Effector memory CD4-positive, alpha-beta T cell (primary cell): ENCODE measurements around the gene AOPEP.

Experiments used
- DNase-seq, 3 donors: peaks; one replicate each; pipeline ENCODE4 v3.0.0-alpha.2; 2020
- H3K27ac ChIP-seq: 2 replicates; pipeline ENCODE4 v1.7.0; 2013; ENCODE audit warnings: mild to moderate bottlenecking, low read length, moderate library complexity; ENCODE audit not compliant: insufficient read depth, poor library complexity, severe bottlenecking
- H3K27me3 ChIP-seq: replicated peaks from 2 replicates; pipeline ENCODE4 v1.7.0; 2013; ENCODE audit warnings: mild to moderate bottlenecking, low read length; ENCODE audit not compliant: insufficient read depth, control insufficient read depth, poor library complexity, severe bottlenecking
- H3K36me3 ChIP-seq: 2 replicates; pipeline ENCODE4 v1.7.0; 2013; ENCODE audit warnings: mild to moderate bottlenecking, low read length, moderate library complexity; ENCODE audit not compliant: control insufficient read depth, insufficient read depth
- H3K4me1 ChIP-seq: 2 replicates; pipeline ENCODE4 v1.7.0; 2013; ENCODE audit warnings: low read length, mild to moderate bottlenecking; ENCODE audit not compliant: control insufficient read depth, insufficient read depth, poor library complexity, severe bottlenecking
- H3K4me3 ChIP-seq: 2 replicates; pipeline ENCODE4 v1.7.0; 2013; ENCODE audit warnings: low read length, low read depth, mild to moderate bottlenecking; ENCODE audit not compliant: insufficient read depth, poor library complexity, severe bottlenecking
- H3K9me3 ChIP-seq: 2 replicates; pipeline ENCODE4 v1.7.0; 2013; ENCODE audit warnings: mild to moderate bottlenecking, low read length, moderate library complexity; ENCODE audit not compliant: control insufficient read depth

The AOPEP gene

DNA sequence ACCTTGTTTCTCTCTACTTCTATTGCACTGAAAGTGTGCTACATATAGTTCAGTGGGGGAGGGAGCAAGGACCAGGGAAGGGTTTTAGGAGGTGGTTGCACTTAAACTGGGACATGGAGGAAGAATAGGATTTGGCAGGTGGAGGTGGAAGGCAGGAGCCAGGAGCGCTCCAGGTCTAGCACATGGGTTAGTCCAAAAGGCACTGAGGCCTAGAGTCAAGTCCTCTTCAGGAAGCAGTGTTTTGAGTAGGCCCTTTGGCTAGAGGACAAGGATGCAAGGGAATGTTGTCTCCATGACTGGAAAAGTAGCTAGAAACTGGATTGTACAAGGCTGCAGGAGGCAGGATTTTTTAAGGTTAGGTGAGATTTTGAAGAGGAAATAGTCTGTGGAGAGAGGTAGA, 31.5 kb downstream of the AOPEP start:
- H3K27ac ChIP-seq = no peak overlapping the region
- H3K4me1 ChIP-seq = no peaks in the 10 kb centered on the region
- DNase-seq = no peak
- H3K9me3 ChIP-seq = no peaks in the 10 kb centered on the region
- no peak overlapping the region for H3K4me3 ChIP-seq
- H3K36me3 ChIP-seq = peaks cover 4% of the 10 kb centered on the region
- no peaks in the 10 kb centered on the region for H3K27me3 ChIP-seq

DNA sequence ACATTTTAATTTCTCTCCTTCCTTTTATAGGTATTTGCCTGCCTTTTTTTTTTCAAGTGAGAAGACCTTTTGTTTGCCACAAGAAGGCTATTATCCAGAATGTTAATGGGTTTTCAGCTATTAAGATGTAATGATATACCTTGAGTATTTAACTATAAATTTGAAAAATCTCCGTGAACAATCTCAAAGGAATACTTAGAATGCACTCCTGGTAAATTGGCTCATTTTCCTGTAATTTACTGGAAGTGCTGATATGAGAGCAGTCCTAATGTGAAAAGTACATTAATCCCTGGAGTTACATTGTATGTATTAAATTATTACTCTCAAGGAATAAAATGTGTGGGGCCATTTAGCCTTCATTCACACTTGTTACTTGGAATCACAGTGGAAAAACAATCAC, 32.4 kb downstream of the AOPEP start:
- H3K27ac ChIP-seq = no peak overlapping the region
- H3K27me3 ChIP-seq = no peaks in the 10 kb centered on the region
- H3K4me1 ChIP-seq = no peaks in the 10 kb centered on the region
- no peak overlapping the region for H3K4me3 ChIP-seq
- no peak for DNase-seq
- peaks cover 4% of the 10 kb centered on the region for H3K36me3 ChIP-seq
- no peaks in the 10 kb centered on the region for H3K9me3 ChIP-seq

DNA sequence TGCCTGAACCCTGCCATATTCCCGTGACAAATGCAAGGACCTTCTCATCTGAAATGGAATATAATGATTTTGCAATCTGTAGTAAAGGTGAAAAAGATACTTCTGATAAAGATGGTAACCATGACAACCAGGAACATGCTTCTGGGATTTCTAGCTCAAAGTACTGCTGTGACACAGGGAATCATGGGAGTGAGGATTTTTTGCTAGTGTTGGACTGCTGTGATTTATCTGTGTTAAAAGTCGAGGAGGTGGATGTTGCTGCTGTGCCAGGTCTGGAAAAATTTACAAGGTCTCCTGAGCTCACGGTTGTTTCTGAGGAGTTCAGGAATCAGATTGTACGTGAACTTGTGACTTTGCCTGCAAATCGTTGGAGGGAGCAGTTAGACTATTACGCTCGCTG, 33.5 kb downstream of the AOPEP start:
- H3K4me3 ChIP-seq = no peak overlapping the region
- DNase-seq = no peak
- peaks cover 4% of the 10 kb centered on the region for H3K36me3 ChIP-seq
- H3K4me1 ChIP-seq = no peaks in the 10 kb centered on the region
- no peaks in the 10 kb centered on the region for H3K27me3 ChIP-seq
- H3K27ac ChIP-seq = no peak overlapping the region
- no peaks in the 10 kb centered on the region for H3K9me3 ChIP-seq

DNA sequence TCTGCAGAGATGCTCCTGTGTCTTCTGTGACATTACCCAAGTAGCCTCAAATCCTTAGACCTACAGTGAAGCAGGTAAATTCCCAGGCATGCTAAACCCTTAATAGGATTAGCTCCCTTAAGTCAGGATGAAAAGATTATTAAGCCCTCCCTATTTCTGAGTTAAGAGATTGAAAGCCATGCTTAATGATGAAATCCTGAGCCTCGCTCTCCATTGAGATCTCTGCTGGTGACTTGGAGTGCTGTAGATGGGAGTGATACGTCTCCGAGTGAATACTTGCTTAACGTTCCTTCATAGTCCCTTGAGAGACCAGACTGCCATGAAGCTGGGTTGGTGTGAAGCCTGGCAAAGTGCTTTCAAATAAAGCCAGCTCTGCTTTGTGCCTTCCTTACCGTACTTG, 34.2 kb downstream of the AOPEP start:
- H3K27me3 ChIP-seq = no peaks in the 10 kb centered on the region
- H3K4me1 ChIP-seq = no peaks in the 10 kb centered on the region
- no peak overlapping the region for H3K27ac ChIP-seq
- H3K4me3 ChIP-seq = no peak overlapping the region
- no peaks in the 10 kb centered on the region for H3K9me3 ChIP-seq
- H3K36me3 ChIP-seq = peaks cover 4% of the 10 kb centered on the region
- DNase-seq = no peak

DNA sequence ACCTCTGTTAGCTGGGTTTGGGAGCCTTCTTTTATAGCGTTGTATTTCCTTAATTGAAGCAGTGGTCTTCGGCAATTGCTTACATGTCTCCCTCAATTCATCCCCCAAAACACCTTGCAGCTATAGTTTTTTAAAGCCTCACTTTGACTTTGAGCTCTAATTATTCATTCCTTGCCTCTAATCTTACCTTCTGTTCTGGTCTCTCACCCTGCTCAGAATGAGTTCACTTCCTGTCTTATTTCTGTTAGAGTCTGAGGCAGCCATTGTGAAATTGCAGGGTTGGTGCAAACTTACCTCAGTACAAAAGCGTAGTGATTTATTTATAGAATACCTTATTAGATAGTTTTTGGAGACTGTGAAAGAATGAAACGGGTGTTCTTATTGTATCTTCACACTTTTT, 35.0 kb downstream of the AOPEP start:
- DNase-seq = no peak
- no peak overlapping the region for H3K27ac ChIP-seq

DNA sequence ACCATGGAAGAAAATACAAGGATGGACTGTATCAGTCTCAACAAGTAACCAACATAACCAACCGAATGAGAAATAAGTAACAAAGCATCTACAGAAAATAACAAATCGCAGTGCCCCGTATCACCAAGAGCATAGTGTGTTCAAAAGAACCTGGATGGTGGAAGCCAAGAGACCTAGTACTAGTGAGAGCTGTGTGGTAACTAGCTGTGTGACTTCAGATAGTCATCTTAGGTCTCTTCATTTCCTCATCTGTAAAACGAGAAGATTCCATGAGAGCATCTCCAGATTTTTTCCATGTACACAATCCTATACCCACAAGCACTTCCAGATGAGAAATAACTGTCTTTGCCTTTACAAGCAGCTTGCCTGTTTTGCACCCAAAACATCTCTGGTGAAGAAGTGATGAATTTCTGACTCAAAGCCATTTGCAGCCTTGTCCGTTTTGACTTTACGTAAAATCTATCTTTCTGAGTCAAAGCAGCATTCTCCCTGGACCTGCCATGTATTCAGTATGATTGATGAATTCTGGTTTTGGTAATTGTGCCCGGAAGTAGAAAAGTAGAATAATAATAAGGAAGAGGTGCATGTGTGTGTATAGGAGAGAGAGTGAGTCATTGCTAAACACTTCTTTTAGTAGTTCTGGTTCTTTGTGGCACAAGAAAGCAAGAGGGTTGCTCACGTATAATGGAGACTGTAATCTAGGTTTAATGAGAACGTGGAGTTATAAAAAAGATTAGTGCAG, 41.0 kb downstream of the AOPEP start:
- H3K4me1 ChIP-seq = no peaks in the 10 kb centered on the region
- H3K36me3 ChIP-seq = no peaks in the 10 kb centered on the region
- no peaks in the 10 kb centered on the region for H3K27me3 ChIP-seq
- H3K27ac ChIP-seq = no peak overlapping the region
- DNase-seq = no peak
- no peak overlapping the region for H3K4me3 ChIP-seq
- no peaks in the 10 kb centered on the region for H3K9me3 ChIP-seq

More for the DNA sequence above, 35.0 kb downstream of the AOPEP start:
- H3K36me3 ChIP-seq = peaks cover 4% of the 10 kb centered on the region
- no peaks in the 10 kb centered on the region for H3K27me3 ChIP-seq
- no peaks in the 10 kb centered on the region for H3K9me3 ChIP-seq
- H3K4me1 ChIP-seq = no peaks in the 10 kb centered on the region
- H3K4me3 ChIP-seq = no peak overlapping the region

DNA sequence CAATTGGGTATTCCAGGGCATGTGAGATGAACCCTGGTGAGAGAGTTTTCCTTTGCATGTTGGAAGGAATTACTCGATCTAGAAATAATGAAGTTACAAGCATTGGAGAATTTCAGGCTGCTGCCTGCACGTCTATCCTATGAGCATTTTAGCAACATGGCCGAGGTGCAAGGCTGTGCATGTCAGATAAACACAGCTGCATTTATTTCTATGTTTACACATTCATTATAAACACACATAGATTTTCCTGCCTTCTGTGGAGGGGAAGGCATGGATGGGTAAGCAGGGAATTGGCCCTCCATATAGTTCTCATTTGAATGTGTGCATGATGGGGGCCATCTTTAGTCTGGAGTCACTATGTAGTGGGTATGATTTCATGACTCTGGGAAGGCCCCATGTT, 42.3 kb downstream of the AOPEP start:
- Histone ChIP-seq H3K27ac (no peak overlapping the region), H3K4me3 (no peak overlapping the region), H3K9me3 (no peaks in the 10 kb centered on the region), H3K27me3 (no peaks in the 10 kb centered on the region), H3K4me1 (no peaks in the 10 kb centered on the region), H3K36me3 (peaks cover 4% of the 10 kb centered on the region)
- DNase-seq = no peak

DNA sequence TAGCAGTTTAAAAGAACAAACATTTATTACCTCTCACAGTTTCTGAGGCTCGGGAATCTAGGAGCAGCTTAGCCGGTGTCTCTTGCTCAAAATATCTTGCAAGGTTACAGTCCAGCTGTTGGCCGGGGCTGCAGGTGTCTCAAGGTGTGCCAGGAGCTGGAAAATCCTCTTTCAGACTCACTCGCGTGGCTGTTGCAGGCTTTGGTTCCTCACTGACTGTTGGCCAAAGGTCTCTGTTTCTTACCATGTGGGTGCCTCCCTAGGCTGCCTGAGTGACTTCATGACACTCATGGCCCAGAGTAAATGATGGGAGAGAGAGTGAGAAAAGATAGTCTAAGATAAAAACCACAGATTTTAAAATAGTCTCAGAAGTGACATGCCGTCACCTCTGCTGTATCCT, 43.8 kb downstream of the AOPEP start:
- no peaks in the 10 kb centered on the region for H3K9me3 ChIP-seq
- H3K27me3 ChIP-seq = no peaks in the 10 kb centered on the region
- DNase-seq = no peak
- no peak overlapping the region for H3K27ac ChIP-seq
- H3K4me1 ChIP-seq = no peaks in the 10 kb centered on the region
- H3K4me3 ChIP-seq = no peak overlapping the region
- peaks cover 4% of the 10 kb centered on the region for H3K36me3 ChIP-seq

DNA sequence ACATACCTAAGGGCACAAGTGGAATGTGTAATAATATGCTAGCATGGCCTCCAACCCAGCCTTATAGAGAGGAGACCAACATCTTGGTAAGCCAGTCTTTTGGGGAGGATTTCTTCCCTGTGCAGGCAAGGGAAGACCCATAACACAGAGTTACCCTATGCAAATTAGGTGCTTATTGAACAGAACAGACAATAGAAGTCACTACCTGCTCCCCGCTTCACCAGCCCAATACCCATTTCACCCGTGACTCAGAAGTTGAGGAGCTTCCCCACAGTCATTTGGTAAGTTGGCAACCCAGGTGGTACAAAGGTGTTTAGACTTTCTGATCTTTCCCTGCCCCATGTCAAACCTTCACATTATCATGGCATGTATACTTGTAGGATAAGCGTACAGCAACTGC, 44.6 kb downstream of the AOPEP start:
- Histone ChIP-seq H3K4me3 (no peak overlapping the region), H3K27me3 (no peaks in the 10 kb centered on the region), H3K9me3 (no peaks in the 10 kb centered on the region), H3K36me3 (peaks cover 4% of the 10 kb centered on the region), H3K27ac (no peak overlapping the region), H3K4me1 (no peaks in the 10 kb centered on the region)
- no peak for DNase-seq

DNA sequence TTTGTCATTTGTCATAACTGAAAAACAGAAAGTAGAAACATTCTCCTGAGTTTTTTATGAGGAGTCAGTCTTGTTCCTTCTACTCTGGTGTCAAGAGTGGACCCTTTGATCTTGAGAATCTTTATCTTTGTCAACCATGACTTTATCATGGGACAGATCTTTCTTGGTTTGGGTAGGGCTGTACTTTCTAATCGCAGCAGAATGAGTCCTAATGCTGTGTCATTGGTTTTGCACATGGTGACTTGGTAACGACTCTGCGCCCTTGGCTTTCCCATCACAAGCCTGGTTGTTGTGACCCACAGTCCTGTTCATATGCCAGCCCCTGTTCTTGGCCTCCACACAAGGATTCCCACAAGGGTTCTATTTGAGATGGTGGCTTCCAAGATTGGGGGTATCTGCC, 45.6 kb downstream of the AOPEP start:
- no peaks in the 10 kb centered on the region for H3K27me3 ChIP-seq
- no peaks in the 10 kb centered on the region for H3K9me3 ChIP-seq
- no peak overlapping the region for H3K4me3 ChIP-seq
- no peaks in the 10 kb centered on the region for H3K4me1 ChIP-seq
- H3K27ac ChIP-seq = no peak overlapping the region
- H3K36me3 ChIP-seq = peaks cover 4% of the 10 kb centered on the region
- DNase-seq = no peak
